Omental fat pad (tissue), 4 donors: Measurements from ENCODE around the gene CCDC170. TPM values are rescaled to one million over a fixed set of nuclear protein-coding genes. Genes with fewer than 3 reads are reported as not detected.

ENCODE experiments used
- ATAC-seq: fragments of 150-250 bp; one replicate; pipeline ENCODE4 v1.9.1; 2016; ENCODE audit warnings: mild to moderate bottlenecking, moderate library complexity; ENCODE audit not compliant: low FRiP score
- DNase-seq: peaks from one replicate; pipeline ENCODE4 v3.0.0-alpha.2; 2019; ENCODE audit warnings: low spot score
- total RNA-seq, 4 donors: library from RNA; depleted of rRNA; stranded (reverse); fragments of >200 nt; gene quantifications; one replicate each; pipeline ENCODE4 v1.1.0, GENCODE V29; 2016
- TF ChIP-seq, protein P1 (sequence below), 3 donors: fragments of 450-650 bp; IDR thresholded peaks; one replicate each; pipeline ENCODE4 v1.5.1; 2016 to 2017; ENCODE audit warnings: antibody characterized with exemption in 3 of 3, mild to moderate bottlenecking in 3 of 3, moderate library complexity in 2 of 3

The CCDC170 gene
- total RNA-seq, 4 donors from 2014 or later = 1.3 to 4.1 (median 2.5) TPM

DNA sequence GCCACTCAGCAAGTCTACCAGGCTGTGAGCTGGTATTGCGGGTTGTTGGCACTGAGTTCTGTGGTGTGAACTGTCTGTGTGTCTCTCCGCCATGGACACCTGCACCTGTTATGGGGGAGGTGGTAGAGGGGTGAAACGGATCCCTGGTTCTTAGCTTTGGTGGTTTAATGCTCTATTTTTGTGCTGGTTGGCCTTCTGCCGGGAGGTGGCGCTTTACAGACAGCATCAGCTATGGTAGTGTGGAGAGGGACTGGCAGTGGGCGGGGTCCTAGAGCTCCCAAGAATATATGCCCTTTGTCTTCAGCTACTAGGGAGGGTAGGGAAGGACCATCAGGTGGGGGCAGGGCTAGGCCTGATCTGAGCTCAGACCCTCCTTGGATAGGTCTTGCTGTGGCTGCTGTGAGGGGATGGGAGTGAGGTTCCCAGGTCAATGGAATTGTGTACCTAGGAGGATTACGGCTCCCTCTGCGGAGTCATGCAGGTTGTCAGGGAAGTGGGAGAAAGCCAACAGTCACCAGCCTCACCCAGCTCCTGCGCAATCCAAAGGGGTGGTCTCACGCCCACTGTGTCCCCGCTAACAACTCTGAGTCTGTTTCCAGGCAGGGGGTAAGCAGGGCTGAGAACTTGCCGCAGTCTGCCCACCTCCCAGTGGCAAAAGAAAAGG lies 154.3 kb downstream of the CCDC170 start:
- TF ChIP-seq, protein P1, sequence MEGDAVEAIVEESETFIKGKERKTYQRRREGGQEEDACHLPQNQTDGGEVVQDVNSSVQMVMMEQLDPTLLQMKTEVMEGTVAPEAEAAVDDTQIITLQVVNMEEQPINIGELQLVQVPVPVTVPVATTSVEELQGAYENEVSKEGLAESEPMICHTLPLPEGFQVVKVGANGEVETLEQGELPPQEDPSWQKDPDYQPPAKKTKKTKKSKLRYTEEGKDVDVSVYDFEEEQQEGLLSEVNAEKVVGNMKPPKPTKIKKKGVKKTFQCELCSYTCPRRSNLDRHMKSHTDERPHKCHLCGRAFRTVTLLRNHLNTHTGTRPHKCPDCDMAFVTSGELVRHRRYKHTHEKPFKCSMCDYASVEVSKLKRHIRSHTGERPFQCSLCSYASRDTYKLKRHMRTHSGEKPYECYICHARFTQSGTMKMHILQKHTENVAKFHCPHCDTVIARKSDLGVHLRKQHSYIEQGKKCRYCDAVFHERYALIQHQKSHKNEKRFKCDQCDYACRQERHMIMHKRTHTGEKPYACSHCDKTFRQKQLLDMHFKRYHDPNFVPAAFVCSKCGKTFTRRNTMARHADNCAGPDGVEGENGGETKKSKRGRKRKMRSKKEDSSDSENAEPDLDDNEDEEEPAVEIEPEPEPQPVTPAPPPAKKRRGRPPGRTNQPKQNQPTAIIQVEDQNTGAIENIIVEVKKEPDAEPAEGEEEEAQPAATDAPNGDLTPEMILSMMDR (IDR thresholded peaks at IDR 0.05) = no peak
- ATAC-seq = no peak

DNA sequence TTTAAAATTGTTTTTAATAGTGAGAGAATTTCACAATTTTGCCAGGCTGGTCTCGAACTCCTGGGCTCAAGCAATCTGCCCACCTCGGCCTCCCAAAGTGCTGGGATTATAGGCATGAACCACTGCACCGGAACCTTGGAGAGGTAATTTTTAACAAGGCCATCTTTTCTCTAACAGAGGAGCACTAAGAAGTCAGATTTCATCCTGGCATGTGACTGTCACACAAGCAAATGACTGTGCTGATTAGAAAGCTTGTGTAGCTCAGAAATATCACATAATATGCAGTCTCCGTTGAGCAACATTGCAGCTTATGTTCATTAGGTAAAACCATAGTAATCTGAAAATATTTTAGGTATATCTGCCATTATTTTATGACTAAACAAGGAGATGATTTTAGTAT lies 156.0 kb downstream of the CCDC170 start:
- TF ChIP-seq, protein P1 (IDR thresholded peaks at IDR 0.05) = no peak
- no peak for ATAC-seq
- no peak for DNase-seq

More for the DNA sequence above, 154.3 kb downstream of the CCDC170 start:
- DNase-seq = no peak

DNA sequence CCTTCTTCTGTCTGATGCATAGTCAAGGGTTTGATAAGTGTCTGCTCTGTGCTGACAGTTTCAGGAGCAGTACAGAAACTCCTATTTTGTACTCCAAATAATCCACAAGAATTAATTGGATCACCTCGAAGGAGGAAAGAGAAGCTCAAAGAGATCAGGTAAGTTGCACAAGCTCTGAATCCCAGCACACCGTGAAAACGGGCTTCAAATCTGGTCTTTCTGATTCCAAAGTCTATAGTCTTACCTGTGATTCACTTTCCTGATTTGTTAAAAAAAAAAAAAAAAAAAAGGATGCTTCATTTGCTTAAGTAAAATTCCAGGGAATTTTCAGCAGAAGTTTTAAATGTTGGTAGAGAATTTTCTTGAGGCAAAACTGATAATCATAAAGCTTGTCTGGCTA lies 157.8 kb downstream of the CCDC170 start:
- TF ChIP-seq, protein P1 (IDR thresholded peaks at IDR 0.05) = no peak
- ATAC-seq = no peak
- DNase-seq = no peak

DNA sequence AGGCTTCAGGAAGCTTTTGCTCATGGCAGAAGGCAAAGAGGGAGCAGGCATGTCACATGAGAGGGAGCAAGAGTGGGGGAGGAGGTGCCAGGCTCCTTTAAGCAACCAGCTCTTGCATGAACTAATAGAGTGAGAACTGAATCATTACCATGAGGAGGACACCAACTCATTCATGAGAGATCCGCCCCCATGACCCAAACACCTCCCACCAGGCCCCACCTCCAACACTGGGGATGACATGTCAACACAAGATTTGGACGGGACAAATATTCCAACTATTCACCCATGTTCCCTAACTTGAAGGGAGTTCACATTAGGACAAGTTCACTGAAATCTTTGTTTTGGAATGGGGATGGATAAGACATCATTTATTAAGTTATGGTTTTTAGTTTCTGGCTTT lies 158.5 kb downstream of the CCDC170 start:
- TF ChIP-seq, protein P1 (IDR thresholded peaks at IDR 0.05) = no peak
- no peak for DNase-seq
- ATAC-seq = no peak

DNA sequence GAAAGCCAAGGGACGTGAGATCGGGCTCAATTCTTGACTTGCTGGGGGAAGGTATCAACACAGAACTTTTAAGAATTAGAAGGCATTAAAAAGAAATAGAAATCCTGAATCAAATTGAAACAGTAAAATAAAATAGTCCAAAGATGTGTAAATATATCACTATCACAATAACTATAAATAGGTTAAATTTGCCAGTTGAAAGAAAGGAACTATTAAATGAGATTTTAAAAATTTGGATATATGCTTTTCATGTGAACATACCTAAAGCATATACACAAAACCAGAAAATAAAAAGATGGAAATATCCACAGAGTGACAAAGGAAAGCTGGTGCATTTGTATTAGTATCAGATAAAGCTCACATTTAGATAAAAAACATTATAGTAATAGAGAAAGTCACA lies 161.3 kb downstream of the CCDC170 start:
- no peak for DNase-seq
- TF ChIP-seq, protein P1 (IDR thresholded peaks at IDR 0.05) = no peak
- no peak for ATAC-seq

DNA sequence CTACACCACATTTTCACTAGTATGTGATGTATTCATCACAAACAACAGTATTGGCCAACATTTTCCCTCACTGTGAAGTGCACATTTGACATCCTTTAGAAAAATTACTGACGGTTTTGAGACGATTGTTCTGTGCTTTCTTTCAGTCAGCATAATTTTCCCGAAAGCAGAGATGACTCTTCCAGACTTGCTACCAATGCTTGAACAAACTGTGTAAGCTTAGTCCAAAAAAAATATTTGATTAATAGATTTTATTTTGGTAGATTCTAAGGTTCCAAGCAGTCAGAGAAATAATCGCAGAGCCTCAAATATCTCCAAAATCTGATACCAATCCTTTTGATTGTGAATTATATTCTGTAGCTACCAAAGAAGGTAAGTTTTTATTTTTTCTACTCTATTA lies 162.6 kb downstream of the CCDC170 start:
- no peak for DNase-seq
- TF ChIP-seq, protein P1 (IDR thresholded peaks at IDR 0.05) = no peak
- no peak for ATAC-seq

DNA sequence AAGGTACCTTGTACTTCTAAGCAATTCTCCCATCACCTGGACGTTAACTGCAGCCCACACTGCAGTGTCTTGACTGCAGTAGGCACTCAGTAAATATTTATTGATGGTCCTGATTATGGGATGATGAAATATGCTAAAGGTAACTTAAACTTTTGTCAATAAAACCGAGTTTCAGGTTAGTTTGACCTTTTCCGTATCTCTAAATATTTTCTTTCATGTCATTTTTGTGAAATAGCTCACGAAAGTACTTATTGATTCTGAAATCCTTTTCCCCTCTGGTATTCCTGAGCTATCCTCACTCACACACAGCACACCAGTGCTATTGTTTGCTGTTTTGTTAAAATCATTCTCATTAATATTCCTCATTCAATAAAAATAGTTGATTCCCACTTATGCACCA lies 164.3 kb downstream of the CCDC170 start:
- DNase-seq = no peak
- ATAC-seq = no peak
- TF ChIP-seq, protein P1 (IDR thresholded peaks at IDR 0.05) = no peak
